Measurements from ENCODE around the gene MAP2K5.

MAP2K5 gene

GRCh38 chr15:67744331-67745072, 202.0 kb downstream of the MAP2K5 start:
- H3K4me3 ChIP-seq (ENCODE audit: low read depth, low read length): no peak overlapping the region
- TF ChIP-seq CTCF (IDR thresholded peaks at IDR 0.05; ENCODE audit: low read depth, low read length, missing control alignments): no peak
- no peak for DNase-seq (ENCODE audit: low read depth)
- in situ Hi-C loops (cut with HindIII; ENCODE audit: low sequenced_read_pairs): no loop called here

GRCh38 chr15:67745073-67746006, 202.8 kb downstream of the MAP2K5 start:
- no peak for TF ChIP-seq CTCF (IDR thresholded peaks at IDR 0.05; ENCODE audit: low read depth, low read length, missing control alignments)
- H3K4me3 ChIP-seq (ENCODE audit: low read depth, low read length): no peak overlapping the region
- in situ Hi-C loops (cut with HindIII; ENCODE audit: low sequenced_read_pairs): no loop called here
- DNase-seq (ENCODE audit: low read depth): no peak

- no peak for DNase-seq (ENCODE audit: low read depth)
- in situ Hi-C loops (cut with HindIII; ENCODE audit: low sequenced_read_pairs): no loop called here
- no peak overlapping the region for H3K4me3 ChIP-seq (ENCODE audit: low read depth, low read length)
- no peak for TF ChIP-seq CTCF (IDR thresholded peaks at IDR 0.05; ENCODE audit: low read depth, low read length, missing control alignments)
Measured at GRCh38 chr15:67746022-67746421, 203.5 kb downstream of the MAP2K5 start.

GRCh38 chr15:67746450-67746849, 203.9 kb downstream of the MAP2K5 start:
- no peak for TF ChIP-seq CTCF (IDR thresholded peaks at IDR 0.05; ENCODE audit: low read depth, low read length, missing control alignments)
- H3K4me3 ChIP-seq (ENCODE audit: low read depth, low read length): no peak overlapping the region
- in situ Hi-C loops (cut with HindIII; ENCODE audit: low sequenced_read_pairs): no loop called here

GRCh38 chr15:67747921-67748320, 205.4 kb downstream of the MAP2K5 start:
- no peak for TF ChIP-seq CTCF (IDR thresholded peaks at IDR 0.05; ENCODE audit: low read depth, low read length, missing control alignments)
- DNase-seq (ENCODE audit: low read depth): no peak
- no peak overlapping the region for H3K4me3 ChIP-seq (ENCODE audit: low read depth, low read length)
- in situ Hi-C loops (cut with HindIII; ENCODE audit: low sequenced_read_pairs): no loop called here

More at GRCh38 chr15:67746450-67746849, 203.9 kb downstream of the MAP2K5 start:
- no peak for DNase-seq (ENCODE audit: low read depth)

GRCh38 chr15:67750371-67750770, 207.9 kb downstream of the MAP2K5 start:
- TF ChIP-seq CTCF (IDR thresholded peaks at IDR 0.05; ENCODE audit: low read depth, low read length, missing control alignments): no peak
- in situ Hi-C loops (cut with HindIII; ENCODE audit: low sequenced_read_pairs): no loop called here
- DNase-seq (ENCODE audit: low read depth): no peak
- H3K4me3 ChIP-seq (ENCODE audit: low read depth, low read length): no peak overlapping the region

All from astrocyte of the cerebellum (primary cell).